Keratinocyte (primary cell): ENCODE measurements around the gene STX7. TPM values are rescaled to one million over a fixed set of nuclear protein-coding genes. Genes with fewer than 3 reads are reported as not detected.

Source experiments
- DNase-seq: peaks from one replicate; pipeline ENCODE4 v3.0.0-alpha.2; 2011; ENCODE audit warnings: low read depth, missing footprints, low spot score
- FAIRE-seq: peaks from 2 replicates; lab custom pipeline; 2011; peaks lifted over from hg19 to GRCh38; lab: Jason Lieb, UNC
- H2AFZ ChIP-seq: 2 replicates; pipeline ENCODE4 v1.6.0; 2012; ENCODE audit warnings: low read length, control low read depth, inconsistent platforms; ENCODE audit not compliant: control insufficient read depth
- H3K27ac ChIP-seq: 2 replicates; pipeline ENCODE4 v1.5.1; 2011; ENCODE audit warnings: low read length; ENCODE audit not compliant: control insufficient read depth, insufficient read depth
- H3K27me3 ChIP-seq: 3 replicates; pipeline ENCODE4 v1.6.0; 2011; ENCODE audit warnings: low read length; ENCODE audit not compliant: control insufficient read depth, insufficient read depth; ENCODE audit errors: extremely low read depth
- H3K36me3 ChIP-seq, 2 experiments: 2 replicates in 1 of 2; 3 replicates in 1 of 2; pipeline ENCODE4 v1.5.1; 2011; ENCODE audit warnings: low read length in 2 of 2, mild to moderate bottlenecking in 1 of 2; ENCODE audit not compliant: control insufficient read depth in 2 of 2, insufficient read depth in 2 of 2; ENCODE audit errors: extremely low read depth in 1 of 2
- H3K4me1 ChIP-seq: 3 replicates; pipeline ENCODE4 v1.5.1; 2011; ENCODE audit warnings: low read length; ENCODE audit not compliant: control insufficient read depth, insufficient read depth; ENCODE audit errors: extremely low read depth
- H3K4me2 ChIP-seq: 3 replicates; pipeline ENCODE4 v1.6.0; 2011; ENCODE audit warnings: low read depth, low read length; ENCODE audit not compliant: control insufficient read depth, insufficient read depth; ENCODE audit errors: extremely low read depth
- H3K4me3 ChIP-seq, 3 experiments: fragments of 200-600 bp in 1 of 3; sonication (generic) in 1 of 3; 2 replicates in 2 of 3; 3 replicates in 1 of 3; pipeline ENCODE4 v1.5.1; 2011 to 2016; ENCODE audit warnings: low read length in 3 of 3, mild to moderate bottlenecking in 3 of 3, control low read depth in 2 of 3, inconsistent platforms in 1 of 3, low read depth in 1 of 3, mixed read lengths in 1 of 3, mixed run types in 1 of 3, moderate library complexity in 1 of 3; ENCODE audit not compliant: control insufficient read depth in 2 of 3, insufficient read depth in 2 of 3; ENCODE audit errors: extremely low read depth in 1 of 3
- H3K79me2 ChIP-seq: 2 replicates; pipeline ENCODE4 v1.6.0; 2012; ENCODE audit warnings: low read length; ENCODE audit not compliant: control insufficient read depth, insufficient read depth
- H3K9ac ChIP-seq: 3 replicates; pipeline ENCODE4 v1.6.0; 2011; ENCODE audit warnings: low read length; ENCODE audit not compliant: control insufficient read depth, insufficient read depth; ENCODE audit errors: extremely low read depth
- H3K9me1 ChIP-seq: 3 replicates; pipeline ENCODE4 v1.6.0; 2011; ENCODE audit warnings: low read length; ENCODE audit not compliant: control insufficient read depth, insufficient read depth; ENCODE audit errors: extremely low read depth
- H3K9me3 ChIP-seq: 2 replicates; pipeline ENCODE4 v1.5.1; 2012; ENCODE audit warnings: low read depth, low read length; ENCODE audit not compliant: control insufficient read depth
- H4K20me1 ChIP-seq: 3 replicates; pipeline ENCODE4 v1.6.0; 2011; ENCODE audit warnings: low read length; ENCODE audit not compliant: control insufficient read depth, insufficient read depth; ENCODE audit errors: extremely low read depth
- CTCF ChIP-seq, 3 experiments: IDR thresholded peaks in 1 of 3; conservative IDR thresholded peaks in 1 of 3; optimal IDR thresholded peaks in 1 of 3; 2 replicates in 2 of 3; 3 replicates in 1 of 3; pipeline versions ENCODE3 to v1.5.1; 2011; ENCODE audit warnings: low read length in 3 of 3, mild to moderate bottlenecking in 3 of 3, moderate library complexity in 2 of 3, control low read depth in 1 of 3, inconsistent platforms in 1 of 3; ENCODE audit not compliant: insufficient read depth in 2 of 3; ENCODE audit errors: extremely low read depth in 1 of 3
- EZH2 ChIP-seq: IDR thresholded peaks from one replicate; pipeline ENCODE4 v1.6.1; 2012; ENCODE audit warnings: inconsistent platforms, mild to moderate bottlenecking, low read length, moderate library complexity
- dilution Hi-C: fragments of 300-500 bp; cut with MboI; formaldehyde crosslinking; loops from one replicate; pipeline ENCODE4 v1.7.0; 2020; ENCODE audit warnings: low sequenced_read_pairs; ENCODE audit not compliant: extremely low pct_ligation_motif_present
- polyA plus RNA-seq, 5 experiments: library from polyadenylated mRNA; depleted of rRNA in 3 of 5; stranded (reverse) in 3 of 5; stranded (forward) in 1 of 5; unstranded in 1 of 5; fragments of >200 nt; gene quantifications; 1 replicate in 1 of 5; 2 replicates in 3 of 5; 3 replicates in 1 of 5; pipeline versions ENCODE4 v1.2.1 to v1.2.3, GENCODE V29; 2011 to 2012; ENCODE audit warnings: missing spikeins in 2 of 5, low read depth in 1 of 5, low replicate concordance in 1 of 5
- small RNA-seq, 3 experiments: library from RNA; depleted of rRNA; stranded (forward); fragments of <200 nt; gene quantifications; one replicate each; pipeline ENCODE3, GENCODE V24; 2012; ENCODE audit warnings: low read depth in 3 of 3, low replicate concordance in 1 of 3; ENCODE audit not compliant: insufficient read length in 3 of 3

The STX7 gene
- polyA plus RNA-seq, 1 donor (not counting 4 experiments of a cell fraction or from before 2014, with no cell fraction given), result 41.0 TPM

DNA sequence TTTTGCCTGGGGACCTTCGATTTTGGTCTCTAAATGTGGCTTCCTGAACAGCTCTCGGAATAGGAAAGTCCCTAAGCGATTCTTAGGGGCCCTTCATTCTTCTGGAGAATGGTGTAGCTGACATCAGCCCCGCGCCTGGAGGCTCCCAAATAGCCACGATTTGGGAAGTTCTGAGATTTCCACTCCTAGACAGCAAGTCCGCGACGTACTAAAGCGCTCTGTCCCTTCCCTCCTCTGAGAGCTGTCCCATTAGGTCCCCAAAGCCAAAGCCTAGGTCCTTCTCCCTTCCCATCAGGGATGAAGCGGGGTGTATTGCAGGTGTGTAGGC lies 112.4 kb downstream of the STX7 start:
- no peaks in the 10 kb centered on the region for H3K36me3 ChIP-seq
- H2AFZ ChIP-seq, result peak overlapping the region; percentile 88
- dilution Hi-C loops, result no loop called here

GRCh38 chr6:132399376-132400074 lies 113.4 kb downstream of the STX7 start:
- DNase-seq (no peak), FAIRE-seq (no peak)
- Histone ChIP-seq H3K4me2 (peak overlapping the region; percentile 76), H4K20me1 (no peaks in the 10 kb centered on the region), H3K36me3 (no peaks in the 10 kb centered on the region), H3K9me1 (no peaks in the 10 kb centered on the region), H3K27ac (no peak overlapping the region), H3K9me3 (no peaks in the 10 kb centered on the region), H2AFZ (no peak overlapping the region), H3K9ac (no peak overlapping the region), H3K4me3 (no peak overlapping the region), H3K4me1 (peaks cover 7% of the 10 kb centered on the region), H3K27me3 (peaks cover 16% of the 10 kb centered on the region), H3K79me2 (no peaks in the 10 kb centered on the region)
- dilution Hi-C loops, result no loop called here
- TF ChIP-seq CTCF (optimal IDR thresholded peaks at IDR 0.05 in 1 of 3, IDR thresholded peaks at IDR 0.05 in 1 of 3, conservative IDR thresholded peaks at IDR 0.05 in 1 of 3; ENCODE audit: extremely low read depth in 1 of 3, insufficient read depth in 2 of 3, low read length in 3 of 3), result no peak
- TF ChIP-seq EZH2, result no peak

More for the DNA sequence above, 112.4 kb downstream of the STX7 start:
- peak; percentile 23 for FAIRE-seq
- H3K4me2 ChIP-seq, result peak overlapping the region; percentile 76
- no peak for DNase-seq
- no peak for TF ChIP-seq EZH2
- no peak for TF ChIP-seq CTCF (optimal IDR thresholded peaks at IDR 0.05 in 1 of 3, IDR thresholded peaks at IDR 0.05 in 1 of 3, conservative IDR thresholded peaks at IDR 0.05 in 1 of 3; ENCODE audit: extremely low read depth in 1 of 3, insufficient read depth in 2 of 3, low read length in 3 of 3)
- peaks cover 16% of the 10 kb centered on the region for H3K27me3 ChIP-seq
- H3K79me2 ChIP-seq, result no peaks in the 10 kb centered on the region
- peak overlapping the region; percentile 52 to 71 (median 65) for H3K4me3 ChIP-seq
- peaks cover 7% of the 10 kb centered on the region for H3K4me1 ChIP-seq
- H4K20me1 ChIP-seq, result no peaks in the 10 kb centered on the region
- H3K9ac ChIP-seq, result peak overlapping the region; percentile 60
- no peaks in the 10 kb centered on the region for H3K9me3 ChIP-seq
- H3K9me1 ChIP-seq, result no peaks in the 10 kb centered on the region
- H3K27ac ChIP-seq, result no peak overlapping the region

Small RNAs within 50 kb of the gene (small RNA-seq; reads per million reads assigned to genes)
- gene TAAR7P, result 0 reads per million in 3 experiments

Other genes starting within 250 kb of the STX7 start
- gene MOXD1, start 111.6 kb downstream of the STX7 start, polyA plus RNA-seq, result 2.3 to 2.7 TPM (median 2.3 TPM) in 3 replicates
- gene TAAR9, start 25.2 kb upstream of the STX7 start, polyA plus RNA-seq, result not detected in 3 replicates
- gene TAAR8, start 39.6 kb upstream of the STX7 start, polyA plus RNA-seq, result not detected in 3 replicates
- not detected in 3 replicates for gene TAAR6, start 57.2 kb upstream of the STX7 start, polyA plus RNA-seq
- gene TAAR5, start 76.6 kb upstream of the STX7 start, polyA plus RNA-seq, result not detected in 3 replicates
- gene TAAR2, start 111.2 kb upstream of the STX7 start, polyA plus RNA-seq, result not detected in 3 replicates
- not detected in 3 replicates for gene TAAR1, start 146.1 kb upstream of the STX7 start, polyA plus RNA-seq
- 1.5 to 3.8 TPM (median 3.3 TPM) in 3 replicates for gene VNN1, start 200.9 kb upstream of the STX7 start, polyA plus RNA-seq
- not detected in 3 replicates for gene VNN2, start 244.8 kb upstream of the STX7 start, polyA plus RNA-seq